GM12878 (cell line): ENCODE measurements around the gene GNB3. TPM values are rescaled to one million over a fixed set of nuclear protein-coding genes. Genes with fewer than 3 reads are reported as not detected.

Experiments used
- ATAC-seq: fragments of 200-7000 bp; cut with Tn5 transposase; 3 replicates; pipeline ENCODE4 v1.9.1; 2020; ENCODE audit warnings: mild to moderate bottlenecking, moderate library complexity
- BruUV-seq: library from RNA; stranded (reverse); fragments of 400-500 nt; replicated peaks from 2 replicates; lab custom pipeline; 2021; lab: Mats Ljungman, UMichigan
- CTCF ChIA-PET: fragments of 300-600 bp; sonication (Branson Sonifier 250); formaldehyde crosslinking; extraction: SDS; loops from one replicate; lab custom pipeline; 2021; ENCODE audit warnings: inconsistent platforms; lab: Yijun Ruan, JAX
- POLR2A ChIA-PET: fragments of 350-600 bp; formaldehyde crosslinking; extraction: SDS; loops from one replicate; lab custom pipeline; 2021; ENCODE audit warnings: inconsistent platforms; lab: Charles Lee
- RAD21 ChIA-PET: fragments of 300-600 bp; sonication (Branson Sonifier 250); formaldehyde crosslinking; loops from one replicate; lab custom pipeline; 2023; ENCODE audit warnings: antibody characterized with exemption; ENCODE audit not compliant: unreplicated experiment; lab: Charles Lee
- SMC1A ChIA-PET: fragments of 300-600 bp; sonication (Branson Sonifier 250); formaldehyde crosslinking; loops from one replicate; lab custom pipeline; 2023; ENCODE audit not compliant: unreplicated experiment, uncharacterized antibody; lab: Charles Lee
- DNase-seq: peaks from one replicate; pipeline ENCODE4 v3.0.0-alpha.2; 2011; ENCODE audit warnings: low read depth, low spot score
- FAIRE-seq: peaks from 3 replicates; lab custom pipeline; 2011; peaks lifted over from hg19 to GRCh38; lab: Jason Lieb, UNC
- H2AFZ ChIP-seq: 2 replicates; pipeline ENCODE4 v1.6.0; 2011; ENCODE audit warnings: low read depth, low read length, control low read depth; ENCODE audit not compliant: control insufficient read depth
- H3K27ac ChIP-seq: 2 replicates; pipeline ENCODE4 v1.5.1; 2011; ENCODE audit warnings: control low read depth; ENCODE audit not compliant: control insufficient read depth, insufficient read depth
- H3K27me3 ChIP-seq, 2 experiments: replicated peaks in 1 of 2; 2 replicates each; pipeline versions ENCODE4 v1.6.0 to v1.6.1; 2011; ENCODE audit warnings: low read length in 1 of 2; ENCODE audit not compliant: control insufficient read depth in 2 of 2, insufficient read depth in 2 of 2
- H3K36me3 ChIP-seq, 2 experiments: 2 replicates each; pipeline ENCODE4 v1.5.1; 2011; ENCODE audit warnings: low read length in 1 of 2; ENCODE audit not compliant: control insufficient read depth in 2 of 2, insufficient read depth in 2 of 2
- H3K4me1 ChIP-seq: 2 replicates; pipeline ENCODE4 v1.6.1; 2011; ENCODE audit warnings: mild to moderate bottlenecking, low read length, moderate library complexity, mixed read lengths; ENCODE audit not compliant: control insufficient read depth, insufficient read depth
- H3K4me2 ChIP-seq: 2 replicates; pipeline ENCODE4 v1.6.0; 2011; ENCODE audit warnings: control low read depth; ENCODE audit not compliant: control insufficient read depth, insufficient read depth
- H3K4me3 ChIP-seq: fragments of 200-600 bp; sonication (generic); 2 replicates; pipeline ENCODE4 v1.5.1; 2016
- H3K79me2 ChIP-seq: 2 replicates; pipeline ENCODE4 v1.6.0; 2011; ENCODE audit warnings: low read length; ENCODE audit not compliant: control insufficient read depth, insufficient read depth
- H3K9ac ChIP-seq: 2 replicates; pipeline ENCODE4 v1.8.0; 2011; ENCODE audit warnings: low read length, control low read depth, mixed read lengths; ENCODE audit not compliant: control insufficient read depth, insufficient read depth
- H3K9me3 ChIP-seq: replicated peaks from 3 replicates; pipeline ENCODE4 v1.5.1; 2011; ENCODE audit warnings: mild to moderate bottlenecking, low read length; ENCODE audit not compliant: control insufficient read depth, insufficient read depth
- H4K20me1 ChIP-seq: 2 replicates; pipeline ENCODE4 v1.6.0; 2011; ENCODE audit not compliant: control insufficient read depth, insufficient read depth
- CEBPB ChIP-seq, 2 experiments: fragments of 150-350 bp in 1 of 2; IDR thresholded peaks; 2 replicates each; pipeline ENCODE4 v1.6.1; 2012 to 2014; ENCODE audit warnings: low read depth in 2 of 2, low read length in 2 of 2, borderline replicate concordance in 1 of 2, inconsistent platforms in 1 of 2
- CUX1 ChIP-seq: IDR thresholded peaks from 2 replicates; pipeline ENCODE4 v1.6.1; 2012; ENCODE audit warnings: improper control_type of control experiment, low read depth, low read length; ENCODE audit not compliant: insufficient replicate concordance
- EGR1 ChIP-seq, 2 experiments: IDR thresholded peaks; 1 replicate in 1 of 2; 2 replicates in 1 of 2; pipeline ENCODE4 v1.6.1; 2011 to 2012; ENCODE audit warnings: low read depth in 2 of 2, low read length in 2 of 2, borderline replicate concordance in 1 of 2, mild to moderate bottlenecking in 1 of 2, moderate library complexity in 1 of 2
- MYB ChIP-seq: fragments of 150-350 bp; IDR thresholded peaks from 2 replicates; pipeline ENCODE4 v1.6.1; 2014; ENCODE audit warnings: mild to moderate bottlenecking, low read depth, low read length, borderline replicate concordance
- NFIC ChIP-seq: IDR thresholded peaks from 2 replicates; pipeline ENCODE4 v1.6.1; 2012; ENCODE audit warnings: low read depth, mild to moderate bottlenecking, inconsistent platforms, low read length, moderate library complexity
- PAX5 ChIP-seq: IDR thresholded peaks from 2 replicates; pipeline ENCODE4 v1.6.1; 2011; ENCODE audit warnings: low read depth, low read length, borderline replicate concordance
- RELA ChIP-seq: fragments of 450-650 bp; IDR thresholded peaks from 2 replicates; pipeline ENCODE4 v1.8.0; 2014; ENCODE audit warnings: borderline replicate concordance; ENCODE audit not compliant: partially characterized antibody
- SUZ12 ChIP-seq: fragments of 200-600 bp; sonication (generic); IDR thresholded peaks from one replicate; pipeline ENCODE4 v1.6.1; 2018; ENCODE audit warnings: antibody characterized with exemption, mild to moderate bottlenecking; ENCODE audit not compliant: unreplicated experiment
- ZNF687 ChIP-seq: fragments of 450-650 bp; IDR thresholded peaks from 2 replicates; pipeline ENCODE4 v1.6.1; 2017; ENCODE audit warnings: mild to moderate bottlenecking, moderate library complexity
- WGBS: methylation state at CpG from one replicate; pipeline ENCODE4 v1.1.6; 2016; ENCODE audit warnings: low lambda C conversion rate; ENCODE audit not compliant: insufficient replicate concordance, insufficient coverage; ENCODE audit errors: missing lambda C conversion rate; 5-methylcytosine and 5-hydroxymethylcytosine counted together
- in situ Hi-C: fragments of 300-500 bp; cut with MboI; formaldehyde crosslinking; loops from 9 replicates; pipeline ENCODE4 v1.14.3; 2018; ENCODE audit warnings: mixed read lengths
- intact Hi-C: fragments of 100-400 bp; cut with micrococcal nuclease; formaldehyde crosslinking; loops from one replicate; pipeline ENCODE4 v1.14.2; 2022; ENCODE audit not compliant: unreplicated experiment
- polyA plus RNA-seq, 11 experiments: library from polyadenylated mRNA; depleted of rRNA in 4 of 11; unstranded in 6 of 11; stranded (reverse) in 5 of 11; fragments of >200 nt; fragmentation: Nextera tagmentation in 4 of 11; fragmentation: Illumina TruSeq in 1 of 11; extraction: Ambion mirVana in 4 of 11; extraction: Trizol in 1 of 11; gene quantifications; 1 replicate in 1 of 11; 2 replicates in 10 of 11; pipeline versions ENCODE4 v1.2.1 to v1.2.3, GENCODE V29; 2011 to 2016; ENCODE audit warnings: inconsistent platforms in 2 of 11, missing spikeins in 2 of 11, low read depth in 1 of 11
- total RNA-seq, 4 experiments: library from RNA; depleted of rRNA in 3 of 4; stranded (reverse); fragments of >200 nt in 3 of 4; fragmentation: Illumina TruSeq in 1 of 4; extraction: Trizol in 1 of 4; gene quantifications; 2 replicates each; pipeline versions ENCODE4 v1.2.1 to v1.2.3, GENCODE V29; 2013 to 2021

Gene GNB3
- total and polyA plus RNA-seq, 10 of the 15 experiments (the other 5 are each of a cell fraction or from before 2014, with no cell fraction given) = 0.05 to 1.1 (median 0.36) TPM

GRCh38 chr12:6858799-6859198 is 18.1 kb downstream of the GNB3 start:
- BruUV-seq = no TSS peak
- intact Hi-C loops (no loop called here), in situ Hi-C loops (no loop called here)
- peaks cover 47 to 50% of the 10 kb centered on the region in 2 experiments for H3K36me3 ChIP-seq
- ATAC-seq (no peak), DNase-seq (no peak), FAIRE-seq (no peak)
- H2AFZ ChIP-seq = no peak overlapping the region
- H3K27me3 ChIP-seq = no peaks in the 10 kb centered on the region
- WGBS = 63% methylated on average over 2 of the region's 2 CpGs
- no peak overlapping the region for H3K4me2 ChIP-seq
- H4K20me1 ChIP-seq = no peaks in the 10 kb centered on the region
- ChIA-PET CTCF (interaction anchor here (1.5 kb wide), 1 partner anchor 23 kb away, joined by 3 read pairs; no protein-coding TSS in a partner anchor), SMC1A (no interaction called here), RAD21 (no interaction called here), POLR2A (interaction anchor here (1.4 kb wide), 1 partner anchor 10 kb away, joined by 3 read pairs; no protein-coding TSS in a partner anchor)
- H3K27ac ChIP-seq = no peak overlapping the region
- H3K9me3 ChIP-seq = no peaks in the 10 kb centered on the region
- H3K79me2 ChIP-seq = peaks cover 8% of the 10 kb centered on the region
- no peak overlapping the region for H3K9ac ChIP-seq
- TF ChIP-seq CUX1 (no peak), EGR1 (IDR thresholded peaks at IDR 0.05; ENCODE audit: borderline replicate concordance in 1 of 2, low read depth in 2 of 2, low read length in 2 of 2) (no peak), NFIC (no peak), PAX5 (no peak), ZNF687 (no peak), SUZ12 (no peak), CEBPB (IDR thresholded peaks at IDR 0.05; ENCODE audit: borderline replicate concordance in 1 of 2, low read depth in 2 of 2, low read length in 2 of 2) (no peak), RELA (no peak), MYB (no peak)
- H3K4me3 ChIP-seq = no peak overlapping the region
- peaks cover 3% of the 10 kb centered on the region; the same call in 1 of the 2 replicates for H3K4me1 ChIP-seq
